Fibroblast of skin of right quadriceps (primary cell): Measurements from ENCODE around the gene ATG2B.
A peak's percentile ranks its signal among the peaks of the same experiment; 100 is the strongest.

Experiments
- DNase-seq: peaks from one replicate; pipeline ENCODE4 v3.0.0-alpha.2; 2013

ATG2B gene

DNA sequence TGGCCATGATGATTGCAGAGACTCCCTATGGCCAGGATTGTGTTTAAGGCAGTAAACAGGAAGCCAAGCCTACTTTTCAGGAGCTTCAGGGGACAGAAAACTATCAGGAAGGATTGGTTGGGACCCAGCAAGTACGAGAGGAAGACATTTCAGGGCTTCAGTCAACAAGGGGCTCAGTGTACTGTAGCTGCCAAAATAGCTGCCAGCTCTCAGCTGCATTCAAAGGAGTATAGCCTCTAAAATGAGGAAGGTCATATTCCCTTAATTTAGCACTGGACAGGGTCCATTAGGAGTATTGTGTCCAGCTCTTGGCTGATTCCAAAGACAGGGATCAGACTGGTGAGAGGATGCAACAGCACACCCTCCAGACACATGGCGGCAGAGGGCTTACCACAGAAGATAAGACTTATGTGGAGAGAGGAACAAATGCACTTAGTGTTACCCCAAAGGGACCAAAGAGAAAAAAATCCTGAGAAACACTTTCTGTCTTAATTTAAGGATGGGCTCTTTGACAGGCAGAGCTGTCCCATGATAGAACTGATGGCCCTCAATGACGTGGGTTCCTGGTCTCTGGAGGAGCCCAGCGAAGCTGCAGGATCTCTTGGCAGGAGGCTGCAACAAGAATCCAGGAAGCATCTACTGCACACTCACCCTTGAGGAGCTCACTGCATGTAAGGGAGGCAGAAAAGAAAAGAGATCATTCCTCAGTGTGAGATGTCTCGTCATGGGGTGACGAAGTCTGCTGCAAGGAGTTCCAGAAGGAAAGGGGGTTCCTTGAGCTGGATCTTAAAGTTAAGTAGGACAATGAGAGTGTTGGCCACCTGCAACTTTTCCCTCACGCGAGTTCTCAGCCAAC is 92.3 kb downstream of the ATG2B start:
- DNase-seq = no peak

GRCh38 chr14:96269359-96269710 is 93.8 kb downstream of the ATG2B start:
- no peak for DNase-seq

DNA sequence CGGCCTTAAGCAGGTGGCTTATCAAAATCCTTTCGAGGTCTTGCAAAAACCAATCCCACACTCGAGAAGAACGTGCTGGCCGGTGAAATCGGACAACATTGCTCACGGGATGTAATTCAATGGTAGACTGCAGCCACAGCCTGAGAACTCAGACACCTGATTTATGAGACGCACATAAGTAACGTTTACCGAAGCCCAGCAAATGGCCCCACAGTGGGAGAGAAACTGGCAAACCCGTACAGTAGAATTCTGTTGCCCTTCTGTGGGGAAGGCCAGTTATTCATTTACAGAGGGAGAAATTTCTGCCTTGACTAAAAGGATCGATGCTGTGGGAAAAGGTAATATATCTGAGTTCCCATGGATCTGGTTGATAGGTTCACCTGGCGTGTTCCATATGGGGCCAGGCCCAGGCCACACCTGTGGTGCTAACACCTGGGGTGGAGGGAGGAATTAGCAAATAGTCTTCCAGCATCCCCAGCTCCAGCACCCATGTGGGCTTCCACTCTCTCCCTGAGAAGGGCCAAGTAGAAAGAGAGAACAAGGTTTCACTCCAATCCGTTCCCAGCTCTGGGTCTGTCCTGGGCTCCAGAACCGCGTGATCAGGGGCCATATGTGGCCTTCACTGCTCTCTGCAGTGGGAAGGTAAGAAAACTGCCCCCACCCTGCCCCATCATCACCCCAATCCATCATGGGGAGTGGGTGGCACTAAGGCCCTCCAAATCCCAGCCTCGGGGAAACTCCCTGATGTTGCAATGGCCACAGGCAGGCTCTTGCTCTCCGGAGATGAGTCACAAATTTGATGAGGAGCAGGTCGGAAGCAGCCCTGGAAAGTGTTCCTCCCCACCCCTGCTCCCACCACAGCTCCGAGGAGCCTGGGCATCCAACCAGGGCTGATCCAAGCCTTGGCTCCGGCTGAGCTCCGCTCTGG is 94.4 kb downstream of the ATG2B start:
- peak; percentile 94 for DNase-seq

- DNase-seq = peak; percentile 43
These were observed 95.2 kb downstream of the ATG2B start for GRCh38 chr14:96267916-96268315.

DNA sequence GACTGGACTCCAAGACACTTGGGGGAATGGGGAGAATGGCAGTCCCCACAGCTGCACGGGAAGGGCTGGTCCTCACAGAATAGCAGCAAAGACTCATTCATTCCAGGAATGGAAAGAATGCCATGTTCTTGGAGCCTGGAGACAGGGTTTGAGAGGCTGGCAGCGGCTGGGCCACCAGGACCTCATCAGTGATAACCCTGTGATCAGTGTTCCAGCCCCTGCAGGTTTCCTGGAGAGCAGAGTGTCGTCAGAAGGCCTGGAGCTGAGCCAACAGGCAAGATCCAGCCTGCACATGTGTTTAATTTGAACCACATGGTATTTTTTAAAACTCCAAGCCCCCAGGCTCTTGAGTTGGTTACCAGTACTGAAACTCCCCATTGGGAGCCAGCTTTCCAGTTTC is 95.8 kb downstream of the ATG2B start:
- peak; percentile 93 for DNase-seq

DNA sequence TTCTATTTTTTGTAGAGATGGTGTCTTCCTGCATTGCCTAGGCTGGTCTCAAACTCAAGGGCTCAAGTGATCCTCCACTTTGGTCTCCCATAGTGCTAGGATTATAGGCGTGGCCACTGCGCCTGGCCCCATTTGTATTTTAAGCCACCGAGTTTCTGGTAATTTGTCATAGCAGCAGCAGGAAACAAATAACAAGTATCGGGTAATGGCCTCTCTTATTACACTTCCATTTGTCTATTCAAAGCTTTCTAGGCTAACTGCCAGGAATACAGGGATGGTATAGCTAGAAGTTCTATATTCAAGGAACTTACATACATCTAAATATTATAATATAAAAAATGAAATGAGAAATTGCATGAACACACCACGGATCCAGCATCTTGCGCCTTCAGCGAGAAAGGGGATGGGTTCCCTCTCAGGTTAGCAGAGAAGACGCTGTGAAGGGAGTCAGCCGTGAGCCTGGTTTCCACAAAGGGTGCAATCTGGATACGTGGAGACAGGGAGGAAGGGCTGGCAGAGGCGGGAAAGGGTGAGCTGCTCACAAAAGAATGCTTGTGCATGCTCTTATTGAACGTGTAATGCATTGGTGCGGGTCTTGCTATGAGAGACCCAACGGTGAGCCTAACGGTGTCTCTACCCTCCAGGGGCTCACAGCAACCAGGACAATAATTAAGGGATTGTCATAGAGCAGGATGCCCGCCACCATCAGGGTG is 97.6 kb downstream of the ATG2B start:
- peak; percentile 49 for DNase-seq

DNA sequence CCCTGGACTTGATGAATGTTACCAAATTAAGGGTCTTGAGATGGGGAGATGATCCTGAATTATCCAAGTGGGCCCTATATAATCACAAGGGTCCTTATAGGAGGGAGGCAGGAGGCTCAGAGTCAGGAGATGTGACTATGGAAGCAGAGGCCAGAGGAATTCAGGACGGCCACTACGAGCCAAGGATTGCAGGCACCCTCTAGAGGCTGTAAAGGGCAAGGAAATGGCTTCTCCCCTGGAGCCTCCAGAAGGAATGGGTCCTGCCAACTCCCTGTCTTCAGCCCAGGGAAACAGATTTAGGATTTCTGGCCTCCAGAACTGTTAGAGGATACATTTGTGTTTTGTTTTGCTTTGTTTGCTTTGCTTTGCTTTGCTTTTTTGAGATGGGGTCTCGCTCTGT is 98.3 kb downstream of the ATG2B start:
- peak; percentile 44 for DNase-seq

DNA sequence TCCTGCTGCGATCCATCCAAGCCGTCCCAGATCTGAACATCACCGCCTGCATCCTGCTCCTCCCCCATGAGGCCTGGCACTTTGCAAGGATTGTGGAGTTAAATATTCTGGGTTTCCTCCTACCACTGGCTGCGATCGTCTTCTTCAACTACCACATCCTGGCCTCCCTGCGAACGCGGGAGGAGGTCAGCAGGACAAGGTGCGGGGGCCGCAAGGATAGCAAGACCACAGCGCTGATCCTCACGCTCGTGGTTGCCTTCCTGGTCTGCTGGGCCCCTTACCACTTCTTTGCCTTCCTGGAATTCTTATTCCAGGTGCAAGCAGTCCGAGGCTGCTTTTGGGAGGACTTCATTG is 99.0 kb downstream of the ATG2B start:
- DNase-seq = no peak

- DNase-seq = no peak
These were observed 99.6 kb downstream of the ATG2B start for GRCh38 chr14:96263347-96264199.

DNA sequence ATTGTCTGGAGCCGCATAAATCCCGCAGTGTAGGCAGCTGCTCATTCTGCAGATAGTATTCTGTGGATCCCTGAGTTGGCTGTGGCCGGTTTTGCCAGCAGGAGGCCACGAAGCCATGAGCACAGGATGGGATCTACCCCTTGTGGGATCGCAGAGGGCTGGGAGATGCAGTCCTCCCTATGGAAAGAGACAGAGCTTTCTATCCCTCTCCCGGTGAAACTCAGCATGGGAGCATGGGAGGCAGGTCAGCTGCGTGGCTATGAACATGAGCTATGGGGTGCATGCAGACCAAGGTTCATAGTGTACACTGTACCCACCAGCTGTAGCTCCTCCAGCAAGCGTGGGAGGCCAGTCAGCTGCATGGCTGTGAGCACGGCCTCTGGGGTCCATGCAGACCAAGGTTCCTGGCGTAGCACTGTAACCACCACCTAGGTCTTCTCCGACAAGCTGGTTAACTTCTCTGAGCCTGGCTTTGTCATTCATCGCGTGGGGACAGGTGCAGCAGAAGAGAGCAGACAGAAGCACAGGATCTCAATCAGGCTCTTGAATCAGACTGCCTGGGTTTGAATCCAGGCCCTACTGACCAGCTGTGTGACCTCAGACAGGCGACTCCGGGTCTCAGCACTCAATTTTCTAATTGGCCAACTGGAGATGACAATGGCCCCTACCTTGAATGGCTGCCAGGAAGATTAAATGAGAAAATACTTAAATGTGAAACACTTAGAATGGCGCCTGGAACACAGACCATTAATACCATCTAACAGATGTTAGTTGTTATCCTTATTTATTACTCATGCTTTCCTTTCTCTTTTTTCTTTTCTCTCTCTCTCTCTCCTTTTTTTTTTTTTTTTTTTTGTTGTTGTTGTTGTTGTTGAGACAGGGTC is 101.1 kb downstream of the ATG2B start:
- peak; percentile 37 for DNase-seq

GRCh38 chr14:96261053-96261452 is 102.1 kb downstream of the ATG2B start:
- no peak for DNase-seq

DNA sequence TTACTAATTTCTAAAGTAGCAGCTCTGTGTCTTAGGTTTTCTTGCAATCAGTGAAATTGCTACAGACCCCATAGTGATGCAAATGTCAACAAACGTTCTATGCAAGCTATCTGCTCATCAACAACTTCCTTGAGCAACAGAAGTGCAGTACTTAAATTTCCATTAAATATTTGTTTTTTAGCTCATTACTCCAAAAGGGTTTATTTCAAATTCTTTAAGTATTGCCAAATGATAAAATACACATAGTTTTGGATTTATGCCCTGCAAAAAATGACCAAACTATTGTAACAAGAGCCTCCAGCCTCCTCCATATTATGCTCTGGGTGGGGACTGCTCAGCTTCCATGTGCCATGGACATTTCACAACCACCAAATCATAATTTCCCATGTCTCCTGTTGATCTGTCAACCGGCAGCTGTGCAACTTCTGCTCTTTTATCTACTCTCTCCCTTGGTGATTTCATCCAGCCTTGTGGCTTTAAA is 102.8 kb downstream of the ATG2B start:
- DNase-seq = peak; percentile 90

- no peak for DNase-seq
These were observed 105.2 kb downstream of the ATG2B start for GRCh38 chr14:96257900-96258299.

GRCh38 chr14:96257056-96257455 is 106.1 kb downstream of the ATG2B start:
- no peak for DNase-seq

- DNase-seq = peak; percentile 55
These were observed 106.7 kb downstream of the ATG2B start for GRCh38 chr14:96256407-96256806.

- peak; percentile 96 for DNase-seq
These were observed 107.4 kb downstream of the ATG2B start, which contains the start of gene BDKRB1 for GRCh38 chr14:96255501-96256366. Gene BDKRB1 (plus strand): TSS chr14:96256210. CDS start chr14:96263683, 7,473 bp downstream.

GRCh38 chr14:96254687-96255086 is 108.5 kb downstream of the ATG2B start:
- no peak for DNase-seq

GRCh38 chr14:96252999-96253539 is 110.1 kb downstream of the ATG2B start:
- peak; percentile 96 for DNase-seq

DNA sequence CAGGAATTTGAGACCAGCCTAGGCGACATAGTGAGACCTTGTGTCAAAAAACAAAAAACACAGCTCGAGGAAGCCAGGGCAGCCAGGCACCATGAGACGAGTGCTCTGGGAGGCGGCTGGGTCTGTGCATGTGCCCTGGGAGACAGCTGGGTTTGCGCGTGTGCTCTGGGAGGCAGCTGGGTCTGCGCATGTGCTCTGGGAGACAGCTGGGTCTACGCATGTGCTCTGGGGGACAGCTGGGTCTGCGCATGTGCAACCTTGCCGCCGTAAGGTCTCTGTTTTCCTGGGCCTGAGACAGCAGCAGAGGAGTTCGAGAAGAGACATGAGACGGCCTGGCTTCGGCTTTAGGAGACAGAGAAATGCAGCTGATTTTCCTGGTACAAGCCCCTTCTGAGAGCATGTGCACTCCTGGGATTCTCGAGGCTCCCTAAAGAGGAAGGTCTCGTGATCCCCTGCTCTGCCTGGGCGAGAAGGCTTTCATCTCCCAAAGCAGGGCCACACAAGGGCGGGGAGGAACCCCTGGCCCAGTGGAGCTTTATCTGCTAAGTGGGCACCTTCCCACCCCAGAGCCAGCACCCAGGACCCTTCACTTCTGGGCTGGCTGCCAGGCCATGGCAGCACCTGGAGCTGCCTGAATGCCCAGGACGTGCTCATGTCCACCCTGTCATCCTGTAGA is 110.7 kb downstream of the ATG2B start:
- DNase-seq = peak; percentile 76
